LoVo (cell line): ENCODE measurements around the gene SMAD4.
"Not testable (repeated sequence)": the region's sequence is repeated elsewhere in the genome, so short reads cannot be mapped to it uniquely, and the experiment has no call there.

ENCODE experiments used
- DNase-seq: peaks from one replicate; pipeline ENCODE4 v3.0.0-alpha.2; 2016; ENCODE audit warnings: low spot score

The SMAD4 gene

DNA sequence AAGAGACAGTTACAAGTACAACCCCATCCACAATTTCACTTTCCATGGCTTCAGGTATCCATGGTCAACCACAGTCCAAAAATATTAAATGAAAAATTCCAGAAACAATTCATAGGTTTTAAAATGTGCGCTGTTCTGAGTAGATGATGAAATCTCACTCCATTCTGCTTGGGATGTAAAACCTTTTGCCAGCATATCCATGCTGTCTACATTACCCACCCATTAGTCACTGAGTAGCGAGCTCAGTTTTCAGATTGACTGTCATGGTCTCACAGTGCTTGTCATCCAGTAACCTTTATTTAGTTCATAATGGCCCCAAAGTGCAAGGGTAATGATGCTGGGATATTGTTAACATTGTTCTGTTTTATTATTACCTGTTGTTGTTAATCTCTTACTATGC lies 40.5 kb downstream of the SMAD4 start:
- no peak for DNase-seq

DNA sequence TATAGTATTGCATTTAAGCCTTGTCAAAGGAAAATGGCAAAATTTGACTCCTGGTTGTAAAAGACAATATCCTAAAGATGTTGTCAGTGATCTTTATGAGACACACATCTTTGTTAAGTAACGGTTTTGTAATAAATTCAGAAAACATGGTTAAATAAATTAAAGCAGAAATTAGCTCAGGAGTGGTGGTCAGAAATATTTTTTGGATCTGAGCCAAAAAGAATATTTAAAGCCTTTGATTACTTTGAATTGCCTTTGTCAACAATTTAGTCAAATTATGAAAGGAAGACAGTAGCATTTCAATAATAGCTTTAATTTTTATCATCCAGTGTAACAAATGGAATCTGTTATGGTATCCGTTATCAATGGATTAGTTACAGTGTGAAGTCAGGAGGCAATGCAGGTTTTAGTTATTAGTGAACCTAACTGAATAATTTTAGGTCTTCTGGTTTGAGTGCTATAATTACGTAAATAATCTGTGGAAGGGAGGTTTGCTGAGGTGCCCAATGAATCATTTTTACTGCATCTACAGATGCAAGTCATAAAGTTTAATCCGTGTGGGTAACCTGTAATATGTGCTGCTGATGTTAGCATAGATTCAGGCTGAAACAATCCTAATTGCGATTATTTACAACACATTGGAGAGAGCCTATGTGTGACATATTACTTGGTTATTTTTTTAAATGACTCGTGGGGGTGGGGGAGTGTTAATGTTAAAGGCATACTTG lies 42.7 kb downstream of the SMAD4 start:
- no peak for DNase-seq

DNA sequence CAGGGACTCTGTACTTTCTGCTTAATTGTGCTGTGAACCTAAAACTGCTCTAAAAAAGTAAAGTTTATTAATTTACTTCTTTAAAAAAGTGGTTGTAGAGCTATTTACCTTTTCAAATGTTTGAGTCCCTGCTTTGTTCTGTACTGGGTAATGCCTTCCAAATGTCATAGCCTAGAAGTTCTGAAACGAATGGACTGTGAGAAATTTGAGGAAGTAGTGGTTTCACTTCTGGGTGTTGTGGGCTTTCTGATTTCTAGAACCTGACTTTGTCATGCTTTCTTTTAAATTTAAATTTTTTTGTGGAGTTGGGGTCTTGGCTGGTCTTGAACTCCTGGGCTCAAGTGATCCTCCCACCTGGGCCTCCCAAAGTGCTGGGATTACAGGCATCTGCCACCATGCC lies 44.6 kb downstream of the SMAD4 start:
- DNase-seq = no peak

DNA sequence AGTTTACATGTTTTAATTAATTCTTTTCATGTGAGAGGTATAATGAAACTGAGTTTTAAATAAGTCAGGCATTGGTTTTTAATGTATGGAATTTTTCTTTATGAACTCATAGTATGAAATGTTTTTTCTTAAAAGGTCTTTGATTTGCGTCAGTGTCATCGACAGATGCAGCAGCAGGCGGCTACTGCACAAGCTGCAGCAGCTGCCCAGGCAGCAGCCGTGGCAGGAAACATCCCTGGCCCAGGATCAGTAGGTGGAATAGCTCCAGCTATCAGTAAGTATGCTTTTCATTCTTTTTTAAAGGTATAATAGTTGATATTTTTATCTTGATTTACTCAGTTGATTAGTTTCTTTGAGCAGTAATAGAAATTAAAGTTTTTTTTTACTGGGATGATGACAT lies 46.5 kb downstream of the SMAD4 start:
- DNase-seq = no peak

DNA sequence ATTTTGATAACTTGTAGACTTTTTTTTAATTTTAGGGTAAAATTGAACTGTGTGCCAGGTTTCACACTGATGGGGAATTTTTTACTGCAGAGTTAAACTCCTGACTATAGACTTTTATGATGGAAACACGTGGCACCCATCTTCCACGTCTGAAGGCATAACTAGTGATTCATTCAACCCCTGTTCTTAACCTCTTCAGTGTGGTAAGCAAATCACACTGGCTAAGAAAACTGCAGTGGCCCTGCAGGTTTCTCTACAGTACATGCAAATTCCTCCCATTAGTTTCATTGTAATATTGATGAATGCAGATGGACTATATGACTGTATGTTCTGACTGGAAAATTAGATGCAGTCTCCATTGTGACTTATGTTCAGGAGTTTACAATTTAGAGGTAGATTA lies 47.2 kb downstream of the SMAD4 start:
- no peak for DNase-seq

DNA sequence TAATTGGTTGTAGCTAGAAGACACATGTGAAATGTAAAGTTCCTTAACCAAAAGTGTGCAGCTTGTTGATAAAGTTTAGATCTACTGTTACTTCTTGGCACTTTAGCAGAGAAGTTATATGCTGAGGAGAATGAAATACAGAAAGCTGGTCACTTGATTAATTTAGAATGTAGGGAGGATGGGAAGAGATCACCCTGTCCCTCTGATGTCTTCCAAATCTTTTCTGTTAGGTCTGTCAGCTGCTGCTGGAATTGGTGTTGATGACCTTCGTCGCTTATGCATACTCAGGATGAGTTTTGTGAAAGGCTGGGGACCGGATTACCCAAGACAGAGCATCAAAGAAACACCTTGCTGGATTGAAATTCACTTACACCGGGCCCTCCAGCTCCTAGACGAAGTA lies 48.0 kb downstream of the SMAD4 start:
- DNase-seq = no peak

DNA sequence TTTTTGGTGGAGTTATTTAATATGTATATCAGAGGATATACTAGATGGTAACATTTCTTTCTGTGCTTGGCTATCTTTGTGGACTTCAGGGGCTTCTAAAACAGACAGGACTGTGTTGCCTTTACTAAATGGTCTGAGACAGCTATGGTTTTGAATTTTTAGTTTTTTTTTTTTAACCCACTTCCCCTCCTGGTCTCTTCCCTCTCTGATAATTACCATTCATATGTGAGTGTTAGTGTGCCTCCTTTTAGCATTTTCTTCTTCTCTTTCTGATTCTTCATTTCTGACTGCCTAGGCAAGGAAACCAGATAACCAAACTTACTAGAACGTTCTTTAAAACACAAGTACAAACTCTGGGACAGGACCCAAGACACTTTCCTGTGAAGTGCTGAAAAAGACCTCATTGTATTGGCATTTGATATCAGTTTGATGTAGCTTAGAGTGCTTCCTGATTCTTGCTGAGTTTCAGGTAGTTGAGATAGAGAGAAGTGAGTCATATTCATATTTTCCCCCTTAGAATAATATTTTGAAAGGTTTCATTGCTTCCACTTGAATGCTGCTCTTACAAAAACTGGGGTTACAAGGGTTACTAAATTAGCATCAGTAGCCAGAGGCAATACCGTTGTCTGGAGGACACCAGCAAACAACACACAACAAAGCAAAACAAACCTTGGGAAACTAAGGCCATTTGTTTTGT lies 52.7 kb downstream of the SMAD4 start:
- DNase-seq = no peak

DNA sequence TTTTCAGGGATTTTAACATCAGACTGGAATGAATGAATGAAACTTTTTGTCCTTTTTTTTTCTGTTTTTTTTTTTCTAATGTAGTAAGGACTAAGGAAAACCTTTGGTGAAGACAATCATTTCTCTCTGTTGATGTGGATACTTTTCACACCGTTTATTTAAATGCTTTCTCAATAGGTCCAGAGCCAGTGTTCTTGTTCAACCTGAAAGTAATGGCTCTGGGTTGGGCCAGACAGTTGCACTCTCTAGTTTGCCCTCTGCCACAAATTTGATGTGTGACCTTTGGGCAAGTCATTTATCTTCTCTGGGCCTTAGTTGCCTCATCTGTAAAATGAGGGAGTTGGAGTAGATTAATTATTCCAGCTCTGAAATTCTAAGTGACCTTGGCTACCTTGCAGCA lies 53.4 kb downstream of the SMAD4 start:
- DNase-seq = no peak

DNA sequence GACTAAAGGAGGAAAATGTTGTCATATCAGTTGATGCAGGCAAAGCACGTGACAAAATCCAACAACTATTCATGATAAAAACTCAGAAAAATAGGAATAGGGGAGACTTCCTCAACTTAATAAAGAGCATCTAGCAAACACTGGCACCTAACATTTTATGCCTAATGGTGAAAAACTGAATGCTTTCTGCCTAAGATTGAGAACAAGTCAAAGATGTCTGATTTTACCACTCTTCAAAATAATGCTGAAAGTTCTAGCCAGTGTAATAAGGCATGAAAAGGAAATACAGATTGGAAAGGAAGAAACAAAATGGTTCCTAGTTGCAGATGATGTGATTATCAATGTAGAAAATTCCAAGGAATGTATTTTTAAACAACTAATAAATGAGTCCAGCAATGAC lies 58.4 kb downstream of the SMAD4 start:
- no peak for DNase-seq

DNA sequence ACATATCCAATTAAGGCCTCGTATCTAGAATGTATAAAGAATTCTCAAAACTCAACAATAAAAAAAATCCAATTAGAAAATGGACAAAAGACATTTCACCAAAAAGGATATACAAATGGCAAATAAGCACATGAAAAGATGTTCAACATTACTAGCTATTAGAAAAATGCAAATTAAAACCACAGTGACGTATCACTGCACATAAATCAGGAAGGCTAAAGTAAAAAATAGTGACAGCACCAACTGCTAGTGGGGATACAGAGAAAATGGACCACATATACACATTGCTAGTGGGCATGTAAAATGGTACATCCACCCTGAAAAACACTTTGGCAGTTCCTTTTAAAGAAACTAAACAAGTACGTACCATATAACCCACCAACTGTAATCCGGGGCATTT lies 59.7 kb downstream of the SMAD4 start:
- DNase-seq = no peak

DNA sequence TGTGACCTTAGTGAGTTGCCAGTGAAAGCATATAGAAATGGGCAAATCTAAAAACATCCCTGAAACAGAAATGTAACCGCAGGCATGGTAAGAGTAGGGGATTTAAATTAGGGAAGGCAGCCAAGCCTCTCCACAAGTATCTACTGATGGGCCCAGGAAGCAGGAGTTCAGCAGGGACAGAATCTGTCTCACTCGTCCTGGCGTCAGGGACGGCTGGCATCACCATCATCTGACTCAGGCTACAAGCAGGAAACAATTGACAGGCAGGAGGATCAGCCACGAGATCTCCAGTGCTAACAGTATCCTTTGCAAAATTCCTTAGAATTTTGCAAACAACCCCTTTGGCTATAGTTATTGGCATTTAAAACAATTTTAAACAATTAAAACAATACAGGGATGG lies 61.3 kb downstream of the SMAD4 start:
- no peak for DNase-seq

DNA sequence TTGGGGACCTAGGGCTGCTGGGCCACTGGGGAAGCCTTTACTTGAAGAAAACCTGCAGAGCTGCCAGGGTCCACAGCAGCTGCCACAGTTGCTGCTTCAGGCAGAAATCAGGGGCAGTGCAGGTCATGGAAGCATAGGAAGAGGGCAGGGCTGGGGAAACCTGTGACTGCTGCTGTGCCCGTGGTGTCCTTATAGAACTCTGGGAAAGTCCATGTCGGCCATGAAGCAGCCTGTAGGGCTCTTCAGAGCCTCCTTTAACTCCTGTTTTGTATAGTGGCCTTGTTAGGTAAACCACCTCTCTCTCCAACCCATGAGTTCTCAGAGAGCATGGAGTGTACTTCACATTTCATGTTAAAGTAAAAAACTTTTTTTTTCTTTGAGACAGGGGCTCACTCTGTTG lies 62.1 kb downstream of the SMAD4 start:
- no peak for DNase-seq

DNA sequence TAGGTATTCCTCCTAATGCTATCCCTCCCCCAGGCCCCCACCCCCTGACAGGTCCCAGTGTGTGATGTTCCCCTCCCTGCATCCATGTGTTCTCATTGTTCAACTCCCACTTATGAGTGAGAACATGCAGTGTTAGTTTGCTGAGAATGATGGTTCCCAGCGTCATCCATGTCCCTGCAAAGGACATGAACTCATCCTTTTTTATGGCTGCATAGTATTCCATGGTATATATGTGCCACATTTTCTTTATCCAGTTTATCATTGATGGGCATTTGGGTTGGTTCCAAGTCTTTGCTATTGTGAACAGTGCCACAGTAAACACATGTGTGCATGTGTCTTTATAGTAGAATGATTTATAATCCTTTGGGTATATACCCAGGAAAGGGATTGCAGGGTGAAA lies 63.0 kb downstream of the SMAD4 start:
- DNase-seq = not testable (repeated sequence)

DNA sequence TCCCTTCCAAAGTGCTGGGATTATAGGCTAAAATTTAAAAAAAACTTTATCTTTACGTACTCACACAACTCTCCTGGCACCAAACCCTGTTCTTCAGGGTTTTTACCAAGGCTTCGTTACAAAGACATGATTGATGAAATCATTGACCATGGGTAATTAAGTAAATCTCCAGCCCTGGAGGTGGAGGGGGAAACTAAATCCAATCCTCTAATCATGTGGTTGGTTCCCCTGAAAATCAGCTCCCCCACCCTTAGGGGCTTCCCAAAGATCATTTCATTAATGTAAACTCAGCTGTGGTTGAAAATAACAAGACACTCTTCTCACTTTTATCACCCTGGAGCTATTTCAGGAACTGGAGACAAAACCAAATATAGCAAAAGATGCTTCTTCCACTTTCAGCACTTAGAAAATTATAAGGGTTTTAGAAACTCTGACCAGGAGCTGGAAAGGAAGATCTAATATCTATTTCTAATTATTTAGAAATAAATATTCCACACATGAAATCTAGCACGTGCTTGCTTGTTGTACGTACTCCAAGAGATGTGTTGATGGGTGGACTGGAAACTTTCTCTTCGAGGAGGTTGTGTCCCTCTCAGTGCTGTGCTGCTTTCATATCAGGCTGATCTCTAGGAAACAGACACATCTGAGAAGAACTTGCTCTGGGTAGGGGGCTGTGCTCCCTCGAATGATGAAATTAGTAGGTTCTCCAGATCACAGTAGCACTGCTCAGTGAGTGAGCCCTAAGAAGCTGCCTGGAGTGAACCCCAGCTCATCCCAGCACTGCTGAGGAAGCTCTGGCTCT lies 67.2 kb downstream of the SMAD4 start:
- no peak for DNase-seq

DNA sequence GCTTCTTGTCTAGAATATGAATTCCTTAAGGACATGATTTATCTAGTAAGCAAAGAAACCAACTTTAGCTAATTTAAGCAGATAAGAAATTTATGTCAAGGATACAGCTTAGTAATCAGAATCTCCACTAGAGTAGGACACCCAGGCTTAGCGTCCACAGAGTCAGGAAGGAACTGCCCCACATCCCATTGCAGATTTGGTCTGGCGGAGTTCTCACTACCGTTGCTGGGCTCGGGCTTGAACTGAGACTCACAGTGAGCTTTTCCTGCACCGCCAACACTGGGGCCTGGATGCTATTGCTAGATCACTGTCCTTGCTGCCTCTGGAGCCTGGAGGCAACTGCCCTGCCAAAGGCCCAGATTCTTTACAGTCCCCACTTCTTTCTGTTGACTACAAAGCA lies 68.1 kb downstream of the SMAD4 start:
- DNase-seq = no peak

DNA sequence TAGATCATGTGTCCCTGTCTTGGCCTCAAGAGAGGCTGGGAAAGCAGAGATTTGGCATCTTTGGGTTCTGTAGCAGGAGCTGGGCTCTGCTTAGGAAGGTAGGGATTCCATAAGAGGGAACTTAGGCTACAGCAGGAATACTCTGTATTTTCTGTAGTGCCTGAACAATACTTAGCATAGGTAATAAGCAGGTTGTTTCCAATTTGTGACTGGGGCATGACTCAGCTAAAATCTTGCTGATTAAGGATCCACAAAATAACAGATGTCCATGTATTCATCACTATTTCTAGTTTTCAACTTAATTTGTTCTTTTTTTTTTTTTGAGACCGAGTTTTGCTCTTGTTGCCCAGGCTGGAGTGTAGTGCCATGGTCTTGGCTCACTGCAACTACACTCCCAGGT lies 68.5 kb downstream of the SMAD4 start:
- no peak for DNase-seq

DNA sequence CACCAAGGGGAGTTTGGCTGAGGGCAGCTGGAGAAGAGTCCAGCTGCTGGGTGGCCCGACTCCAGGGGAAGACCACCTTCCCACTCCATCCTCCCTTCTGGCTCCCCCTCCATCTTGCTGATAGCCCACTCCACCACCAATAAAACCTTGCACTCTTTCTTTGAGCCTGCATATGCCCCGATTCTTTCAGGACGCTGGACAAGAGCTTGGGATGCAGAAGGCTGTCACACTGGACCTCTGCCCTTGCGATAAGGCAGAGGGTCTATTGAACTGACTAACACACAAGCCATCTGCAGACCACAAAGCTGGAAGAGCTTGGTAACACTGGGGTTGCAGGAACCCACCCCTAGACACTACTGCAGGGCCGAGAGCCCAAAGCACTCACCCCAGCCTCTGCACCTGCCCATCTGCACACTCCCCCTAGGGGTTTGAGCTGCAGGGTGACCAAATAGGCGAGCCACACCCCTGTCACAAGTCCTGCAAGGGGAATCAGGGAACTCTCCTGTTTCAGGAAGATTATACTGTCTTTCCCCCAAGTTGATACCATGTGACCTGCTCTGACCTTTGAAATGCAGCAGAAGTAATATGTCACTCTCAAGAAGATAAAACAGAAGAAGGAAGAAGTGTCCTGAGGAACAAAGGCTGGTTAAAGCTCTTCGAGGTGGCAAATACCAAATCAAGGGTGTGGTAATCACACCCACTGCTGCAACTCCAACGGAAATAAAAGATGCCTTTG lies 70.5 kb downstream of the SMAD4 start:
- no peak for DNase-seq

DNA sequence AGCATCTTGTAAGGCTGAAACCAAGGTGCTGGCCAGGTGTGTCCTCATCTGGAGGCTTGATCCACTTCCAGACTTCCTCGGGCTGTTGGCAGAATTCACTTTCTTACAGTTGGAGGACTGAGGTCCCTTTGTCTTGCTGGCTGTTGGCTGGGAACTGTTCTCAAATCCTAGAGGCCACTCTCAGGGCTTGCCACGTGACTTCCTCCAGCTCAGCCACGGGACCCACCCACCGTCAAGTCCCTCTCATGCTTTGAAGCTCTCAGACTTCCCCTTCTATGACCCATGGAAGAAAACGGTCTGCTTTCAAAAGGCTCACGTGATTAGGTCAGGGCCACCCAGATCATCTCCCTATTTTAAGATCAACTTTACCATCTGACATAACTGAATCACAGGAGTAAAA lies 77.1 kb downstream of the SMAD4 start:
- DNase-seq = no peak

DNA sequence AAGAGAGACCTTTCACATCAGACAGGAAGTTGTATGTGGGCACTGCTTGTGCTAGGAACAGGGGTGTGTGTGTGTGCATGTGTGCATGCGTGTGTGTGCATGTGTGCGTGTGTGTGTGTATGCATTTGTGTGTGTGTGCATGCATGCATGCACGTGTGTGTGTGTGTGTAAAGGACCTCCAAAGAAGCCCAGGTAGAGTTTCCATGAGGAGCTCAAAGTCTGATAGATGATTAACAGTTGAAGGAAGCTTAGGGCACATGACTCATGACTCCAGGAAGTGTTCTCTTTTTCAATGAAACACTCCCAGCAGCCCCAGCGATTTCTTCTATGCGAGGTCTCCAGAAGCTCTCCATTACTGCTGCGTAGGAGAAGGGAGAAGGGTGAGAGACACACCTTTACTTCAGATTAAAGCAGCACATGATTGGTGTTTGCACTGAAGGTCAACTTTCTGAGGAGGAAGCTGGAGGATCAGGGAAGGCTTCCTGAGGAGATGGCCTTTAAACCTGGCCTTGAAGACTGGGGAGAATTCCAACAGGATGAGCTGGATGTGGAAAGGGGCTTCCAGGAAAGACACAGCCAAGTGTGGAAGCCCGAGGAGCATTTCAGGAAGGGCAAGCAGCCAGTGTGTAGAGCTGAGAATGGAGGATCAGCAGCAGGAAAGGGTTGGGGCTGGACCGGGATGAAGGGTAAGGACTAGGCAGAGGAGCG lies 77.7 kb downstream of the SMAD4 start:
- DNase-seq = peak; percentile 27

DNA sequence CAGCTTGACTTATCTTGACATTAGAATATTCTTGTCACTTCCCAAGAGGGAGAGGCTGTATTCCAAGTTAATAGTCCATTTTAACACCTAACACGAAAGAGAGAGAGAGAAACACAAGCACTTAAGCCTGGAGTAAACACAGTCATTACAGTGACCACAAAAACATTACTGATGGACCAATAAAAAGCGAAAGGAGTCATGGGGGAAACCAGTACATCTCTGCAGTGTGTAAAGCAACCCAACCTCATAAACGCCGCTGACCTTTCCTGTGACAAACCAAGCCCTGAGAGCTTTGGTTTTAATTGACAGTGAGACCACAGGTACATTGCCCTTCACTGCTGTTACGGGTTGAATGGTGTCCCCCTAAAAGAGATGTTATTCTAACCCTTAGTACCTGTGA lies 78.3 kb downstream of the SMAD4 start:
- no peak for DNase-seq

DNA sequence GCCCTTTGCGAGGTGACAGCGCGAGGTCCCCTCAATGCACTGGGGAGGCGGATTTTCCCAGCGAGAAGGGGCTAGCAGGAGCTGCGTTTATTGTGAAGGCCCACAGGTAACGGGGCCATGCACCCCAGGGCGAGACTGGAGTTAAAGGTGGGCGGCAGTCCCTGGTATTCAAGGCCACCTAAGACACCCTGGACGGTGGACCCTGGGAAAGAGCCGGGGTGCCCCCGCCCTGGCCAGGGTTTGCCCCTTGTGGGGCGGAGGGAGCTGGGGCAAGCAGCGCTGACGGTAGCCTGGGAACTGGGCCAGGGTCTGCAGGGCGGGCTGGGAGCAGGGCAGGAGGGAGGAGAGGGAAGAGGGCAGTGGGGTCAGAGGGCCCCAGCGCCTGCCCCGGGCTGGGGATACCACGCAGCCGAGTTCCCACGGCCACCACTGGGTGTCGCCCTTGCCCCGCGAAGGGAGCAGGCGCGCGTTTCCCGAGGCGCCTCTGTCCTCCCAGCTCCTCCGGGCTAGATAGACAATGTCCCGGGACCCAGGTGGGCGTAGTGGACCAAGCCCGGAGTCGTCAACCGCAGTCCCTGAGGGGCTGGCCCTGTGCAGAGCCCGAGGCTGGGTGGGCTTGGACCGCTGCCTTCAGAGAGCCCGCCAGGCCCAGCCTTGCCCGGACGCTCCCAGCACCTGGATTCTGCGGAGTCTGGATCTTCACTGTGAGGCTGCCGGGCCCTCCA lies 80.2 kb downstream of the SMAD4 start:
- peak; percentile 57 for DNase-seq
